Measurements from ENCODE around the gene FHAD1.

DNA sequence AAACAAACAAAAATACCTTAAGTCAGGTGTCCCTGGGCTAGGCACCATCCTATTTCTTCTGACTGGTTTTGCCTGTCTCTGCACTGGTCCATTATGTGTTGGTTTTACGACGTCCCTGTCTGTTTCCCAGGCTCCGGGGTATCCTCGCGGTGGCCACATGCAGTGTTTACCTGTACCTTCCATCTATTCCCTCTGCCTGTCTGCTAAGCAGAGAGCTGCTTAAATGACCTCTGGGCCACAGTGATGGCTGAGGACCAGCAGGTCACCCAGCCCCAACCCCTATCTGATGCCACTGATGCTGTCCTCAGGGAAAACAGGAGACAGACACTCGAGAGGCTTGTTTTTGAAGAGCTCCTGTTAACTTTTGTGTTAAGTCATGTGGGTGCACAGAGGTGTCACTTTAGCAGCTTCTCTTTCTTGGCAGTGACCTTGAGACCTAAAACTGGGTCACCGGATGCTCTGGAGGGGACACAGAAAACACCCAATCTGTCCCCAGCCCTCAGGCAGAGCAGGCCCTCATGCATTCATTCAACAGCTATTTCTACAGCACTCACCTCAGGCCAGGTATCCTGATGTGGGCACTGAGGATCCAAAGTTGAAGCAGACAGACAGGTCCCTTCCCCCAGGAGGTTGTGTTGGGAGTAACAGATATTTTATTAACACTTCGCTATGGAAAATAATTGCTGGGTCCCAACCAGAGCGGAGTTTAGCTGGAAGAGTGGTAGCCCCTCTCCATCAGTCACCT, 158.3 kb downstream of the FHAD1 start:
- TF ChIP-seq CHCHD3 (CRISPR knock-in tag; IDR thresholded peaks at IDR 0.05): no peak
- TF ChIP-seq ELK3 (CRISPR knock-in tag; IDR thresholded peaks at IDR 0.05): no peak
- TF ChIP-seq, protein P1, sequence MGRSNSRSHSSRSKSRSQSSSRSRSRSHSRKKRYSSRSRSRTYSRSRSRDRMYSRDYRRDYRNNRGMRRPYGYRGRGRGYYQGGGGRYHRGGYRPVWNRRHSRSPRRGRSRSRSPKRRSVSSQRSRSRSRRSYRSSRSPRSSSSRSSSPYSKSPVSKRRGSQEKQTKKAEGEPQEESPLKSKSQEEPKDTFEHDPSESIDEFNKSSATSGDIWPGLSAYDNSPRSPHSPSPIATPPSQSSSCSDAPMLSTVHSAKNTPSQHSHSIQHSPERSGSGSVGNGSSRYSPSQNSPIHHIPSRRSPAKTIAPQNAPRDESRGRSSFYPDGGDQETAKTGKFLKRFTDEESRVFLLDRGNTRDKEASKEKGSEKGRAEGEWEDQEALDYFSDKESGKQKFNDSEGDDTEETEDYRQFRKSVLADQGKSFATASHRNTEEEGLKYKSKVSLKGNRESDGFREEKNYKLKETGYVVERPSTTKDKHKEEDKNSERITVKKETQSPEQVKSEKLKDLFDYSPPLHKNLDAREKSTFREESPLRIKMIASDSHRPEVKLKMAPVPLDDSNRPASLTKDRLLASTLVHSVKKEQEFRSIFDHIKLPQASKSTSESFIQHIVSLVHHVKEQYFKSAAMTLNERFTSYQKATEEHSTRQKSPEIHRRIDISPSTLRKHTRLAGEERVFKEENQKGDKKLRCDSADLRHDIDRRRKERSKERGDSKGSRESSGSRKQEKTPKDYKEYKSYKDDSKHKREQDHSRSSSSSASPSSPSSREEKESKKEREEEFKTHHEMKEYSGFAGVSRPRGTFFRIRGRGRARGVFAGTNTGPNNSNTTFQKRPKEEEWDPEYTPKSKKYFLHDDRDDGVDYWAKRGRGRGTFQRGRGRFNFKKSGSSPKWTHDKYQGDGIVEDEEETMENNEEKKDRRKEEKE (IDR thresholded peaks at IDR 0.05; ENCODE audit: borderline replicate concordance in 1 of 2, control insufficient read depth in 1 of 2, low read depth in 2 of 2, low read length in 1 of 2): no peak
- TF ChIP-seq EZH2 (IDR thresholded peaks at IDR 0.05; ENCODE audit: borderline replicate concordance, low read depth, low read length): no peak
- TF ChIP-seq FOXM1 (IDR thresholded peaks at IDR 0.05; ENCODE audit: low read depth): no peak
- TF ChIP-seq FOXM1 (CRISPR knock-in tag; IDR thresholded peaks at IDR 0.05; ENCODE audit: low read depth): no peak
- TF ChIP-seq DACH1 (IDR thresholded peaks at IDR 0.05; ENCODE audit: partially characterized antibody): no peak
- TF ChIP-seq POLR2B (IDR thresholded peaks at IDR 0.05; ENCODE audit: low read depth, partially characterized antibody): no peak
- TF ChIP-seq, protein P2, sequence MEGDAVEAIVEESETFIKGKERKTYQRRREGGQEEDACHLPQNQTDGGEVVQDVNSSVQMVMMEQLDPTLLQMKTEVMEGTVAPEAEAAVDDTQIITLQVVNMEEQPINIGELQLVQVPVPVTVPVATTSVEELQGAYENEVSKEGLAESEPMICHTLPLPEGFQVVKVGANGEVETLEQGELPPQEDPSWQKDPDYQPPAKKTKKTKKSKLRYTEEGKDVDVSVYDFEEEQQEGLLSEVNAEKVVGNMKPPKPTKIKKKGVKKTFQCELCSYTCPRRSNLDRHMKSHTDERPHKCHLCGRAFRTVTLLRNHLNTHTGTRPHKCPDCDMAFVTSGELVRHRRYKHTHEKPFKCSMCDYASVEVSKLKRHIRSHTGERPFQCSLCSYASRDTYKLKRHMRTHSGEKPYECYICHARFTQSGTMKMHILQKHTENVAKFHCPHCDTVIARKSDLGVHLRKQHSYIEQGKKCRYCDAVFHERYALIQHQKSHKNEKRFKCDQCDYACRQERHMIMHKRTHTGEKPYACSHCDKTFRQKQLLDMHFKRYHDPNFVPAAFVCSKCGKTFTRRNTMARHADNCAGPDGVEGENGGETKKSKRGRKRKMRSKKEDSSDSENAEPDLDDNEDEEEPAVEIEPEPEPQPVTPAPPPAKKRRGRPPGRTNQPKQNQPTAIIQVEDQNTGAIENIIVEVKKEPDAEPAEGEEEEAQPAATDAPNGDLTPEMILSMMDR (IDR thresholded peaks at IDR 0.05 in 2 of 3, conservative IDR thresholded peaks at IDR 0.05 in 1 of 3; ENCODE audit: insufficient read depth in 2 of 3, low read depth in 1 of 3, low read length in 3 of 3): no peak
- TF ChIP-seq ZNF12 (CRISPR knock-in tag; IDR thresholded peaks at IDR 0.05): no peak
- TF ChIP-seq POLR2AphosphoS5 (IDR thresholded peaks at IDR 0.05; ENCODE audit: control insufficient read depth, insufficient read depth, low read depth, low read length): no peak
- no peak for TF ChIP-seq POLR2A (conservative IDR thresholded peaks at IDR 0.05)
- TF ChIP-seq TBL1XR1 (IDR thresholded peaks at IDR 0.05; ENCODE audit: low read length in 2 of 2): no peak
- no peak for TF ChIP-seq SP2 (IDR thresholded peaks at IDR 0.05; ENCODE audit: extremely low read depth, low read depth, low read length, poor library complexity, severe bottlenecking)

All from K562 (cell line).